Lower leg skin (tissue), 4 donors: ENCODE results near the gene TSPAN10. TPM values are rescaled to one million over a fixed set of nuclear protein-coding genes. Genes with fewer than 3 reads are reported as not detected.
"Not testable (repeated sequence)": the region's sequence is repeated elsewhere in the genome, so short reads cannot be mapped to it uniquely, and the experiment has no call there.

Experiments used
- DNase-seq, 2 donors: peaks; one replicate each; pipeline ENCODE4 v3.0.0-alpha.2; 2019; ENCODE audit warnings: low spot score in 2 of 2
- H3K4me3 ChIP-seq: fragments of 200-600 bp; sonication (generic); 2 replicates; pipeline ENCODE4 v1.5.1; 2017; ENCODE audit warnings: mild to moderate bottlenecking, low read depth; ENCODE audit not compliant: poor library complexity, severe bottlenecking
- POLR2A ChIP-seq, 2 donors: fragments of 450-650 bp; IDR thresholded peaks; one replicate each; pipeline ENCODE4 v1.6.1; 2016 to 2017; ENCODE audit warnings: antibody characterized with exemption in 2 of 2, mild to moderate bottlenecking in 1 of 2, moderate library complexity in 1 of 2
- WGBS, 2 donors: methylation state at CpG; one replicate each; pipeline ENCODE4 v1.1.5; 2018; 5-methylcytosine and 5-hydroxymethylcytosine counted together
- intact Hi-C: fragments of 100-400 bp; cut with DNase I; formaldehyde crosslinking; loops from one replicate; pipeline ENCODE4 v1.15.0; 2023; ENCODE audit warnings: low total_unique reads
- total RNA-seq, 4 donors: library from RNA; depleted of rRNA; stranded (reverse); fragments of >200 nt; gene quantifications; one replicate each; pipeline ENCODE4 v1.1.0, GENCODE V29; 2016
- TF ChIP-seq, protein P1 (sequence below), 3 donors: fragments of 450-650 bp; IDR thresholded peaks; one replicate each; pipeline ENCODE4 v1.5.1; 2016; ENCODE audit warnings: antibody characterized with exemption in 3 of 3, mild to moderate bottlenecking in 3 of 3, moderate library complexity in 2 of 3

Gene TSPAN10
- total RNA-seq, 4 donors from 2014 or later: 0.57 to 2.5 (median 1.6) TPM; not detected in 1

DNA sequence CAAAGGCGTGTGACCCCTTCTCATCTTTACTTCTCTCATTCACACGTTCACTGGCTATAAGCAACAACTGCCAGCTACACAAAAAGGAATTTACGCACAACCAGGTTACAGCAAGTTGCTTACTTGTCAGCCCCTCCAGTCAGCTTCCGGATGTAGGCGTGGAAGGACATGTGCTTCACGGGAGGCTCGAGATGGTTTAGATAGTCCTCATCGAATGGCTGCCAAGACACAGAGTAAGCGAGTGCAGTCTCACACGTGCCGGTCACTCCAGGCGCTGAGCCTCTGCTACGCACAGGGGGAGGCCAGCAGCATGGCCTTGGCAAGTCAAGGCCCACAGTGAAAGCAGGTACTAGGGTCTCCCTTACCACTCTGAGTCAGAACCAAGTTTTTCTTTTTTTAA, 28.4 kb upstream of the TSPAN10 start:
- WGBS, 2 donors: 90 to 91% methylated on average over 13 of the region's 13 CpGs
- intact Hi-C loops: loop anchor here (10.0 kb wide), 1 partner anchor 354 kb away; no protein-coding TSS in a partner anchor
- H3K4me3 ChIP-seq: no peak overlapping the region
- no peak for DNase-seq
- no peak for TF ChIP-seq POLR2A (IDR thresholded peaks at IDR 0.05)
- TF ChIP-seq, protein P1, sequence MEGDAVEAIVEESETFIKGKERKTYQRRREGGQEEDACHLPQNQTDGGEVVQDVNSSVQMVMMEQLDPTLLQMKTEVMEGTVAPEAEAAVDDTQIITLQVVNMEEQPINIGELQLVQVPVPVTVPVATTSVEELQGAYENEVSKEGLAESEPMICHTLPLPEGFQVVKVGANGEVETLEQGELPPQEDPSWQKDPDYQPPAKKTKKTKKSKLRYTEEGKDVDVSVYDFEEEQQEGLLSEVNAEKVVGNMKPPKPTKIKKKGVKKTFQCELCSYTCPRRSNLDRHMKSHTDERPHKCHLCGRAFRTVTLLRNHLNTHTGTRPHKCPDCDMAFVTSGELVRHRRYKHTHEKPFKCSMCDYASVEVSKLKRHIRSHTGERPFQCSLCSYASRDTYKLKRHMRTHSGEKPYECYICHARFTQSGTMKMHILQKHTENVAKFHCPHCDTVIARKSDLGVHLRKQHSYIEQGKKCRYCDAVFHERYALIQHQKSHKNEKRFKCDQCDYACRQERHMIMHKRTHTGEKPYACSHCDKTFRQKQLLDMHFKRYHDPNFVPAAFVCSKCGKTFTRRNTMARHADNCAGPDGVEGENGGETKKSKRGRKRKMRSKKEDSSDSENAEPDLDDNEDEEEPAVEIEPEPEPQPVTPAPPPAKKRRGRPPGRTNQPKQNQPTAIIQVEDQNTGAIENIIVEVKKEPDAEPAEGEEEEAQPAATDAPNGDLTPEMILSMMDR (IDR thresholded peaks at IDR 0.05): no peak

DNA sequence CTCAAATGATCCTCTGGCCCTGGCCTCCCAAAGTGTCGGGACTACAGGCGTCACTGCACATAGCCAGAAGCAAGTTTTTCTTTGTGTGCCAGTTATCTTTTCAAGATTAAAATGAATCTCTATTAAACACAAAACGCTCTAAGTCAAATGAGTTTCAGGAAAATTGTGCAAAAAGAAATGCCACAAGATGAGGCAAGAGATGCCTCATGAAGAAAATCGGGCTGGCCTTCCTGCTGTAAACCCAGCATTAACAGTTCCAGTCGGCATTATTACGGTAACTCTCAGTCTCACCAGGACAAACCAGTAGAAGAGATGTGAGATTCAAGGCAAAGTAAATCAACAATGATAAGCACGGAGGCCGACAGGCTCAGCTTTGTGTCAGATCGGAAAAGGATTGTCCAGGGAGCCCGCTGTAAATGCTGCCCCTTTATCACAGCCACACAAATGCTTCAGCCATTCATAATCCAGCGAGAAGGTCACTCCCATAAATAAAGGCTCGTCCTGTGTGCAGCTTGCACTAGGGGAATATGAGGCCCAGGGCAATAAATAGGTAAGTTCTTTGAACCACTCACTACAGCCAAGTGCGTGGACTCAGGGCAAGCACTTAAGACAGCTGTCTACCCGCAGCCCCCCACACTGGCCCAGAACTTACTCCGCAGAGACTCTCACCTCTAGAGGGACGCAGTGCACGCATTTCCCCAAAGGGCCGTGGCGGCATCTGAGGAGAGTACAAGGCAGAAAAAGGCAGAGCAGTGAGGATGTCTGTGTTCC, 27.3 kb upstream of the TSPAN10 start:
- intact Hi-C loops: loop anchor here (10.0 kb wide), 1 partner anchor 355 kb away; no protein-coding TSS in a partner anchor
- H3K4me3 ChIP-seq: no peak overlapping the region
- TF ChIP-seq, protein P1 (IDR thresholded peaks at IDR 0.05): no peak
- no peak for TF ChIP-seq POLR2A (IDR thresholded peaks at IDR 0.05)
- no peak for DNase-seq
- 94 to 95% methylated on average over 19 of the region's 19 CpGs for WGBS, 2 donors

DNA sequence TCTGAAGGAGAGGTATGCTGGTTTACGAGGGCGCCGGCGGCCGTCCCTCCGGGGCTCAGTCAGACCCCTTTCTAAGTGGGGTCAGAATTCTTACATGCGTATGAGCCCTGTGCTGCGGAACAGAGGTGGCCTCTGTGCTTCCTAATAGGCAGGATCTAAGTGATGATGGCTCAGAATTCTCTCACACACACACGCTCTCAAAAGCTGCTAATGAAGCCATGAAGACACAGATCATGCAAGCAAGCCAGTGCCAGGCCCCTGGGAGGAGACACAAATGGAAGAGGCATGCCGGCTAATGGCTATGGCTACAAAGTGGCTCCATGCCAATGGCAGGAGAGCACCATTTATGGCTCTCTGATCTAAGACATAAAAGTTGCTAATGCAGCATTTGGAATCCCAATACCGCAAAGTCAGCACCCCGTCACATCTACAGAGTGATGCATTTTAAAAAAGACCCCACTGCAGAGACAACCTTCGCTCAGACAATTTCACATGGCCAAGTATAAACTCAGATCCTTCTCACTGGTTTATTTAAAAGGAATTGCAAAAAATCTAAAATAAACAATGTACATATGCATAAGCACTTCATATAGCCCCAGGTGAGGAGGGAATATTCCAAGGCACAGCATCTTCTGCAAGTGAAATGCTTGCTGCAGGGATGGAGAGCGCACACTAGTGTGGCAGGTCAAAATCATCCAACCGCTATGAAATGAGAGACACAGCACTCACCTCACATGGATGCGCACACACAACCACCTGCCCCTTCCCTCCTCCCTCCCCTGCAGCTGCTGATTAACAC, 24.6 kb upstream of the TSPAN10 start:
- 84% methylated on average over 16 of the region's 16 CpGs for WGBS, 2 donors
- intact Hi-C loops: no loop called here
- DNase-seq: no peak
- no peak overlapping the region for H3K4me3 ChIP-seq
- TF ChIP-seq, protein P1 (IDR thresholded peaks at IDR 0.05): no peak
- TF ChIP-seq POLR2A (IDR thresholded peaks at IDR 0.05): no peak

DNA sequence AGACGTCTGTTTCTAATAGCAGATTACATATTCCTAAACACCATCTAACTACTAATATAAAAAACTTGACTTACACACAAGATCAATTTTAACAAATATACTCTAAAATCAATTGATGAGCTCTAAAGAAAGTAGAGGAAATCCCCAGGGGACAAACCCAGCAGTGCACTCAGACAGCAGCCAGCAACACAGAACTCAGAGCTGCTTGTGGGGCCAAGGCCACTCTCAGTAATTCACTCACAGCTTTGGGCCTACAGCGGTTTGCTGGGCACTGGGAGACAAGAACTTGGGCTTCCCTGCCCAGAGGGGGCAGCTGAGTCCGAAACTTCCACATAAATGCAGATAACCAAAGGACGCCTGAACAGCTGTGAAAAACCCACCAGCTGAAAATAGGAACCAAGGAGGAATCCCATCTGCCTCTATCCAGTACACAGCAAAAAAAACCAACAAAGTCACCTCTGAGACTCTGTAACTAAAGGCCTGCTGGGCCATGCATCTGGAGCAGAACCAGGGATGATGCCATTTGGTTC, 21.5 kb upstream of the TSPAN10 start:
- intact Hi-C loops: no loop called here
- no peak for TF ChIP-seq POLR2A (IDR thresholded peaks at IDR 0.05)
- TF ChIP-seq, protein P1 (IDR thresholded peaks at IDR 0.05): no peak
- no peak overlapping the region for H3K4me3 ChIP-seq
- no peak for DNase-seq
- 87 to 88% methylated on average over 4 of the region's 4 CpGs for WGBS, 2 donors

DNA sequence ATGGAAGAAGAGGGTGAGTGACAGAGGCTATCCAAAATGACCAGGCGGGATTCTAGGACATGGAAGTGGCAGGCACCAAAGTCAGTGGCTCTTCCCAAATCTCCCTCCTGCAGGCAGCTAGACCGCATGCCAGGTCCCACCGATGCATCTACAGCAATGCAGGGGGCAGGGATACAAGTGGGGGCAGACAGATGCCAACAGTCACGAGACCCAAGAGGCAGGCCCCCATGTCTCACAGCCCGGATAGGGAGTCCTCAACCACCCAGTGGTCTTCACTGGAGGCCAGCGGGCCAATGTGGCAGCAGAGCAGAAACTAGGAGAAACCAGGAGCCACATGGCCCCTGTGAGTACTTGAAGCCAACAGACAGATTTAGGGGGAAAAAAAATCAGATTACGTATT, 20.1 kb upstream of the TSPAN10 start:
- no peak for DNase-seq
- intact Hi-C loops: no loop called here
- H3K4me3 ChIP-seq: no peak overlapping the region
- TF ChIP-seq, protein P1 (IDR thresholded peaks at IDR 0.05): no peak
- TF ChIP-seq POLR2A (IDR thresholded peaks at IDR 0.05): no peak
- WGBS, 2 donors: 41 to 76% methylated on average over 7 of the region's 7 CpGs

DNA sequence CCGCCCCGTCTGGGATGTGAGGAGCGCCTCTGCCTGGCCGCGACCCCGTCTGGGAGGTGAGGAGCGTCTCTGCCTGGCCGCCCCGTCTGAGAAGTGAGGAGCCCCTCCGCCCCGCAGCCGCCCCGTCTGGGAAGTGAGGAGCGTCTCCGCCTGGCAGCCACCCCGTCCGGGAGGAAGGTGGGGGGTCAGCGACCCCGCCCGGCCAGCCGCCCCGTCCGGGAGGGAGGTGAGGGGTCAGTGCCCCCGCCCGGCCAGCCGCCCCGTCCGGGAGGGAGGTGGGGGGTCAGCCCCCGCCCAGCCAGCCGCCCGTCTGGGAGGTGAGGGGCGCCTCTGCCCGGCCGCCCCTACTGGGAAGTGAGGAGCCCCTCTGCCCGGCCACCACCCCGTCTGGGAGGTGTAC, 18.7 kb upstream of the TSPAN10 start:
- DNase-seq, intact Hi-C loops, H3K4me3 ChIP-seq: not testable (repeated sequence)
- no CpG with 5 or more reads among the region's 36 CpGs for WGBS, 2 donors
